HCT116 (cell line): ENCODE data around the gene ACE. TPM values are rescaled to one million over a fixed set of nuclear protein-coding genes. Genes with fewer than 3 reads are reported as not detected.

Experiments used
- ATAC-seq: fragments of 200-7000 bp; cut with Tn5 transposase; 2 replicates; pipeline ENCODE4 v1.9.1; 2020; ENCODE audit warnings: mild to moderate bottlenecking, moderate library complexity
- BruUV-seq: library from RNA; stranded (reverse); fragments of 400-500 nt; replicated peaks from 2 replicates; lab custom pipeline; 2021; lab: Mats Ljungman, UMichigan
- CTCF ChIA-PET: fragments of 300-600 bp; sonication (Branson Sonifier 250); formaldehyde crosslinking; loops from one replicate; lab custom pipeline; 2021; ENCODE audit warnings: antibody characterized with exemption; lab: Charles Lee
- POLR2A ChIA-PET: fragments of 300-600, 350-600 bp; sonication (Branson Sonifier 250); formaldehyde crosslinking; loops from one replicate; lab custom pipeline; 2021; ENCODE audit warnings: antibody characterized with exemption; lab: Charles Lee
- RAD21 ChIA-PET, 2 experiments: fragments of 300-600 bp; sonication (Branson Sonifier 250); formaldehyde crosslinking; loops; one replicate each; lab custom pipeline; 2023; ENCODE audit warnings: low total read pairs in 2 of 2; ENCODE audit not compliant: uncharacterized antibody in 2 of 2, unreplicated experiment in 2 of 2, low non-redundant PET in 1 of 2; lab: Charles Lee
- DNase-seq: peaks from one replicate; pipeline ENCODE4 v3.0.0-alpha.2; 2010; ENCODE audit warnings: low read depth, low spot score
- H2AFZ ChIP-seq: fragments of 200-600 bp; shearing (Covaris generic), sonication (generic); 2 replicates; pipeline ENCODE4 v1.6.1; 2017; ENCODE audit warnings: low read depth, mixed run types, mixed read lengths, antibody characterized with exemption, low read length; ENCODE audit not compliant: poor library complexity, severe bottlenecking
- H3K27ac ChIP-seq: 2 replicates; pipeline ENCODE4 v1.5.1; 2012; ENCODE audit warnings: low read depth, low read length
- H3K27me3 ChIP-seq: fragments of 200-600 bp; sonication (generic); 2 replicates; pipeline ENCODE4 v1.6.1; 2016; ENCODE audit warnings: mixed run types, low read length, mixed read lengths; ENCODE audit not compliant: insufficient read depth
- H3K36me3 ChIP-seq, 2 experiments: fragments of 200-500 bp in 1 of 2; fragments of 200-600 bp in 1 of 2; sonication (Bioruptor generic) in 1 of 2; sonication (generic) in 1 of 2; 2 replicates each; pipeline versions ENCODE4 v1.5.1 to v1.6.1; 2014 to 2016; ENCODE audit warnings: low read length in 2 of 2, inconsistent platforms in 1 of 2, mixed read lengths in 1 of 2, mixed run types in 1 of 2; ENCODE audit not compliant: insufficient read depth in 2 of 2, control insufficient read depth in 1 of 2
- H3K4me1 ChIP-seq, 2 experiments: fragments of 200-600 bp in 1 of 2; sonication (generic) in 1 of 2; 2 replicates each; pipeline versions ENCODE4 v1.5.1 to v1.6.1; 2012 to 2017; ENCODE audit warnings: low read length in 2 of 2, inconsistent platforms in 1 of 2, mild to moderate bottlenecking in 1 of 2, mixed read lengths in 1 of 2, mixed run types in 1 of 2, moderate library complexity in 1 of 2; ENCODE audit not compliant: insufficient read depth in 2 of 2, control insufficient read depth in 1 of 2
- H3K4me2 ChIP-seq: fragments of 200-600 bp; sonication (generic); 2 replicates; pipeline ENCODE4 v1.6.1; 2017; ENCODE audit warnings: mixed run types, low read length, mixed read lengths
- H3K4me3 ChIP-seq, 2 experiments: fragments of 200-600 bp in 1 of 2; sonication (generic) in 1 of 2; replicated peaks in 1 of 2; 2 replicates each; pipeline ENCODE4 v1.5.1; 2011 to 2016; ENCODE audit warnings: low read length in 2 of 2, control low read depth in 1 of 2, low read depth in 1 of 2, mild to moderate bottlenecking in 1 of 2, mixed read lengths in 1 of 2, mixed run types in 1 of 2
- H3K79me2 ChIP-seq: fragments of 200-600 bp; sonication (generic); 2 replicates; pipeline ENCODE4 v1.6.1; 2017; ENCODE audit warnings: mild to moderate bottlenecking, mixed run types, low read length, moderate library complexity, mixed read lengths; ENCODE audit not compliant: insufficient read depth
- H3K9ac ChIP-seq: fragments of 200-600 bp; sonication (generic); 2 replicates; pipeline ENCODE4 v1.6.1; 2016; ENCODE audit warnings: low read length, mixed read lengths
- H3K9me2 ChIP-seq: fragments of 200-600 bp; sonication (generic), shearing (Covaris generic); 2 replicates; pipeline ENCODE4 v1.6.1; 2017; ENCODE audit warnings: mixed run types, mild to moderate bottlenecking, moderate library complexity; ENCODE audit not compliant: insufficient read depth
- H3K9me3 ChIP-seq, 2 experiments: fragments of 200-500 bp in 1 of 2; fragments of 200-600 bp in 1 of 2; sonication (Bioruptor generic) in 1 of 2; sonication (generic) in 1 of 2; 2 replicates each; pipeline ENCODE4 v1.6.1; 2014 to 2017; ENCODE audit warnings: low read length in 2 of 2, mixed read lengths in 2 of 2, inconsistent platforms in 1 of 2, low read depth in 1 of 2, mild to moderate bottlenecking in 1 of 2, mixed run types in 1 of 2, moderate library complexity in 1 of 2; ENCODE audit not compliant: control insufficient read depth in 1 of 2, insufficient read depth in 1 of 2
- H4K20me1 ChIP-seq: fragments of 200-600 bp; sonication (generic), shearing (Covaris generic); 2 replicates; pipeline ENCODE4 v1.6.1; 2017; ENCODE audit warnings: mixed run types, mild to moderate bottlenecking, moderate library complexity; ENCODE audit not compliant: insufficient read depth
- EGR1 ChIP-seq: IDR thresholded peaks from 2 replicates; pipeline ENCODE4 v1.6.1; 2012; ENCODE audit warnings: low read depth
- EZH2 ChIP-seq: fragments of 200-600 bp; sonication (generic); IDR thresholded peaks from 2 replicates; pipeline ENCODE4 v1.6.1; 2017; ENCODE audit warnings: antibody characterized with exemption, mixed run types
- FOSL1 ChIP-seq: IDR thresholded peaks from 2 replicates; pipeline ENCODE4 v1.6.1; 2012; ENCODE audit warnings: low read depth
- POLR2AphosphoS5 ChIP-seq: IDR thresholded peaks from 2 replicates; pipeline ENCODE4 v1.6.1; 2011; ENCODE audit warnings: mild to moderate bottlenecking, low read depth, low read length, moderate library complexity
- SIN3A ChIP-seq: IDR thresholded peaks from 2 replicates; pipeline ENCODE4 v1.6.1; 2012; ENCODE audit warnings: low read depth
- SRF ChIP-seq: IDR thresholded peaks from 2 replicates; pipeline ENCODE4 v1.6.1; 2012; ENCODE audit warnings: low read depth
- TCF7L2 ChIP-seq: IDR thresholded peaks from 2 replicates; pipeline ENCODE4 v1.7.0; 2011; ENCODE audit warnings: borderline replicate concordance, inconsistent platforms; ENCODE audit not compliant: insufficient read depth, insufficient read length; ENCODE audit errors: extremely low read depth
- YY1 ChIP-seq: IDR thresholded peaks from 2 replicates; pipeline ENCODE4 v1.6.1; 2011; ENCODE audit warnings: low read length, low read depth, moderate library complexity, mild to moderate bottlenecking; ENCODE audit not compliant: insufficient replicate concordance; ENCODE audit errors: extremely low read depth
- ZNF274 ChIP-seq: fragments of 200-500 bp; sonication (Bioruptor generic); IDR thresholded peaks from 2 replicates; pipeline ENCODE4 v1.6.1; 2014; ENCODE audit warnings: mild to moderate bottlenecking, low read depth, low read length, inconsistent platforms
- intact Hi-C: fragments of 100-400 bp; cut with micrococcal nuclease; formaldehyde crosslinking; loops from 2 replicates; pipeline ENCODE4 v1.10.0; 2022
- total RNA-seq: library from RNA; stranded (reverse); gene quantifications from one replicate; pipeline ENCODE4 v1.2.1, GENCODE V29; 2021; ENCODE audit not compliant: unreplicated experiment
- TF ChIP-seq, protein P1 (sequence below), 3 experiments: fragments of 200-600 bp in 1 of 3; sonication (generic) in 1 of 3; IDR thresholded peaks in 2 of 3; conservative IDR thresholded peaks in 1 of 3; 2 replicates each; pipeline ENCODE4 v1.5.1; 2012 to 2017; ENCODE audit warnings: low read depth in 2 of 3, low read length in 2 of 3, antibody characterized with exemption in 1 of 3, borderline replicate concordance in 1 of 3, control low read depth in 1 of 3, mild to moderate bottlenecking in 1 of 3, mixed read lengths in 1 of 3, mixed run types in 1 of 3, moderate library complexity in 1 of 3; ENCODE audit not compliant: insufficient read depth in 1 of 3

Gene ACE
- total RNA-seq, 1 experiment from 2014 or later: 7.7 TPM

DNA sequence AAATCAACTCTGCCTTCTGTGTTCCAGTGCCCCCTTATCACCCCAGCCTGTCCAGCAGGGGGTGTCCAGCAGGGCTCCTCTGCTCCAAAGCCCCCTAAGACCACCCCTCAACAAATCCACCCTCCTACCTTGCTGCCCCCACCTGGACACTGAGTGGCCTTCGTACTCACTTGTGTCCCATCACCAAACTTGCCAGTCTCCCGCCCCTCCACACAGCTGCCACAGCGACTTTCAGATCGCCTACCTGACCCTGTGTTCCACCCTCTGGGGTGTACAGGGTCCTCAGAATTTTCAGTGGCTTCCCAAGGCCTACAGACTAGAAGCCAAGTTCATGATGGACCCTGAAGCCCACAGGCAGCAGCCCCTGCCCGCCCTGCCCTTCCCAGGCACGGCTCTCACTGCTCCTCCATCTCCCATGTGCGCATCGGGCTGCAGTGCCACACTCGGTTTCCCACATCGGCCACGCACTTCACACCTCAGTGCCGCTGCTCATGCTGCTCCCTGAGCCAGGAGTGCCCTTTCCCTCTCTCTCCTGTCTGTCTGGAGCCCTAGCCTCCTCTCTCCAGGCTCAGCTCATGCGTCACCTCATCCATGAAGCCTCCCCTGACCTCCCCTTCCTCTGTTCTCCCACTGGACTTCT, 58.1 kb downstream of the ACE start:
- ChIA-PET CTCF (no interaction called here), POLR2A (no interaction called here)
- TF ChIP-seq YY1 (no peak), ZNF274 (no peak), TCF7L2 (no peak), EZH2 (no peak), EGR1 (no peak), SIN3A (no peak), FOSL1 (no peak), POLR2AphosphoS5 (no peak), SRF (no peak)
- TF ChIP-seq, protein P1, sequence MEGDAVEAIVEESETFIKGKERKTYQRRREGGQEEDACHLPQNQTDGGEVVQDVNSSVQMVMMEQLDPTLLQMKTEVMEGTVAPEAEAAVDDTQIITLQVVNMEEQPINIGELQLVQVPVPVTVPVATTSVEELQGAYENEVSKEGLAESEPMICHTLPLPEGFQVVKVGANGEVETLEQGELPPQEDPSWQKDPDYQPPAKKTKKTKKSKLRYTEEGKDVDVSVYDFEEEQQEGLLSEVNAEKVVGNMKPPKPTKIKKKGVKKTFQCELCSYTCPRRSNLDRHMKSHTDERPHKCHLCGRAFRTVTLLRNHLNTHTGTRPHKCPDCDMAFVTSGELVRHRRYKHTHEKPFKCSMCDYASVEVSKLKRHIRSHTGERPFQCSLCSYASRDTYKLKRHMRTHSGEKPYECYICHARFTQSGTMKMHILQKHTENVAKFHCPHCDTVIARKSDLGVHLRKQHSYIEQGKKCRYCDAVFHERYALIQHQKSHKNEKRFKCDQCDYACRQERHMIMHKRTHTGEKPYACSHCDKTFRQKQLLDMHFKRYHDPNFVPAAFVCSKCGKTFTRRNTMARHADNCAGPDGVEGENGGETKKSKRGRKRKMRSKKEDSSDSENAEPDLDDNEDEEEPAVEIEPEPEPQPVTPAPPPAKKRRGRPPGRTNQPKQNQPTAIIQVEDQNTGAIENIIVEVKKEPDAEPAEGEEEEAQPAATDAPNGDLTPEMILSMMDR (IDR thresholded peaks at IDR 0.05 in 2 of 3, conservative IDR thresholded peaks at IDR 0.05 in 1 of 3; ENCODE audit: borderline replicate concordance in 1 of 3, insufficient read depth in 1 of 3, low read depth in 2 of 3, low read length in 2 of 3): no peak
- TF ChIP-seq, all 23 proteins: peak for 0
- Histone ChIP-seq H3K4me1 (no peaks in the 10 kb centered on the region), H3K36me3 (no peaks in the 10 kb centered on the region), H3K4me3 (no peak overlapping the region), H3K27me3 (no peaks in the 10 kb centered on the region; the same call in 1 of the 2 replicates), H3K9me2 (no peaks in the 10 kb centered on the region), H3K79me2 (no peaks in the 10 kb centered on the region), H3K4me2 (no peak overlapping the region), H3K9me3 (no peaks in the 10 kb centered on the region), H3K9ac (no peak overlapping the region), H2AFZ (no peak overlapping the region), H4K20me1 (no peaks in the 10 kb centered on the region), H3K27ac (no peak overlapping the region)
- no TSS peak for BruUV-seq
- RAD21 ChIA-PET: no interaction called here
- ATAC-seq: no peak
- no peak for DNase-seq
- intact Hi-C loops: no loop called here
